Measurements from ENCODE around the gene RHOT2. TPM values are rescaled to one million over a fixed set of nuclear protein-coding genes. Genes with fewer than 3 reads are reported as not detected.

RHOT2 gene
- polyA plus RNA-seq, 1 donor (not counting 4 experiments of a cell fraction or from before 2014, with no cell fraction given): 58.7 TPM

- H3K36me3 ChIP-seq (ENCODE audit: control insufficient read depth in 2 of 2, extremely low read depth in 1 of 2, insufficient read depth in 2 of 2, low read length in 2 of 2): no peaks in the 10 kb centered on the region
- peaks cover 69% of the 10 kb centered on the region for H3K27me3 ChIP-seq (ENCODE audit: control insufficient read depth, extremely low read depth, insufficient read depth, low read length)
- dilution Hi-C loops (cut with MboI; ENCODE audit: extremely low pct_ligation_motif_present, low sequenced_read_pairs): no loop called here
- no peak overlapping the region for H3K9ac ChIP-seq (ENCODE audit: control insufficient read depth, extremely low read depth, insufficient read depth, low read length)
- H4K20me1 ChIP-seq (ENCODE audit: control insufficient read depth, extremely low read depth, insufficient read depth, low read length): peaks cover 2% of the 10 kb centered on the region
- no peaks in the 10 kb centered on the region for H3K79me2 ChIP-seq (ENCODE audit: control insufficient read depth, insufficient read depth, low read length)
- peaks cover 5% of the 10 kb centered on the region for H3K4me1 ChIP-seq (ENCODE audit: control insufficient read depth, extremely low read depth, insufficient read depth, low read length)
- FAIRE-seq: no peak
- H3K4me2 ChIP-seq (ENCODE audit: control insufficient read depth, extremely low read depth, insufficient read depth, low read depth, low read length): no peak overlapping the region
- no peak overlapping the region for H2AFZ ChIP-seq (ENCODE audit: control insufficient read depth, low read length)
- no peak overlapping the region for H3K27ac ChIP-seq (ENCODE audit: control insufficient read depth, insufficient read depth, low read length)
- no peak for DNase-seq (ENCODE audit: low read depth, low spot score)
- no peak for TF ChIP-seq CTCF (optimal IDR thresholded peaks at IDR 0.05 in 1 of 3, IDR thresholded peaks at IDR 0.05 in 1 of 3, conservative IDR thresholded peaks at IDR 0.05 in 1 of 3; ENCODE audit: extremely low read depth in 1 of 3, insufficient read depth in 2 of 3, low read length in 3 of 3)
- no peak for TF ChIP-seq EZH2 (IDR thresholded peaks at IDR 0.05; ENCODE audit: low read length)
- no peaks in the 10 kb centered on the region for H3K9me3 ChIP-seq (ENCODE audit: control insufficient read depth, low read depth, low read length)
- no peaks in the 10 kb centered on the region for H3K9me1 ChIP-seq (ENCODE audit: control insufficient read depth, extremely low read depth, insufficient read depth, low read length)
- no peak overlapping the region for H3K4me3 ChIP-seq (ENCODE audit: control insufficient read depth in 2 of 3, extremely low read depth in 1 of 3, insufficient read depth in 2 of 3, low read depth in 1 of 3, low read length in 3 of 3)
Measured at GRCh38 chr16:708959-709358, 41.0 kb downstream of the RHOT2 start.

DNA sequence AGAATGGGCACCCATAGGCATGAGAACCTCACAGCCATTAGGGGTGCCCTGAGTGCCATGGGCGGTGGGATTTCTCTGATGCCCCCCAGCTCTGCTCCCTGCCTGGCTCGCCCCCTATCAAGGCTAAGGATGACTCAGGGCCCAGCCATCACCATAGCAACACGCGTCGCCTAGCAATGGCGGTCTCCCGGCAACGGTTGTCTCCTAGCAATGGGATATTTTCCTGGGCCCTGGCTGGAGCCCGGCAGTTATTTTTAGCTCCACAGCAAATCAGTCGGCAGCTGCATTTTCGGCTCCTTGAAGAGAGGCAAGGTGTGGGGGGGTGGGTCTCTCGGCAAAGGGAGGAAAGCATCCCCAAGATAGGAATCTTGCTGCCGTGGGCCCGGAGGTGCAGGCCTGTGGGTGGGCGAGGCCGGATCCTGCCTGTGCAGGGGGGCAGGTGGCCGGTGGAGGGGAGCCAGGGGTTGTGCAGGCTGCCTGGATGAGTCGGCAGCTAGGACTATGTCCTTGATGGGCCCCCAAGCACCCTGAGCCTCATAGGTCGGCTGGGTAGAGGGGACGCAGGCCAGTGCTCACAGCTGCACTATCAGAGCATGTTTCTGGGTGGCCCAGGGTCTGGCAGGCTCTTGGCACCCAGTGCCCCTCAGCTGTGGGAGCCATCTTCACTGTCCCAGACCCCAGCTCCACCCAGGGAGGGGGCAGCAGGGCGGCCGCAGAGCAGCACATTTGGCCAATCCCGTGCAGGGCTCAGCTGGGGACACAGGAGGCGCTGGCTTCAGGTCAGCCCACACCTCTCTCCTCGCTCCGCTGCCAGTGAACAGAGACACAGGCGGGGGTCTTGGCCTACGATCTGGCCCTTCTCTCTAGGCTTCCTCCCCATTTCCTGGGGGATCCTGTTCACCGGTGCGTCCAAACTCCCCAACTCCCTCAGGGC is 41.9 kb downstream of the RHOT2 start:
- Histone ChIP-seq H3K9ac (ENCODE audit: control insufficient read depth, extremely low read depth, insufficient read depth, low read length) (no peak overlapping the region), H3K4me3 (ENCODE audit: control insufficient read depth in 2 of 3, extremely low read depth in 1 of 3, insufficient read depth in 2 of 3, low read depth in 1 of 3, low read length in 3 of 3) (no peak overlapping the region), H3K27me3 (ENCODE audit: control insufficient read depth, extremely low read depth, insufficient read depth, low read length) (peaks cover 60% of the 10 kb centered on the region), H3K9me1 (ENCODE audit: control insufficient read depth, extremely low read depth, insufficient read depth, low read length) (no peaks in the 10 kb centered on the region), H3K9me3 (ENCODE audit: control insufficient read depth, low read depth, low read length) (no peaks in the 10 kb centered on the region), H3K36me3 (ENCODE audit: control insufficient read depth in 2 of 2, extremely low read depth in 1 of 2, insufficient read depth in 2 of 2, low read length in 2 of 2) (no peaks in the 10 kb centered on the region), H3K4me2 (ENCODE audit: control insufficient read depth, extremely low read depth, insufficient read depth, low read depth, low read length) (no peak overlapping the region), H3K79me2 (ENCODE audit: control insufficient read depth, insufficient read depth, low read length) (no peaks in the 10 kb centered on the region), H3K27ac (ENCODE audit: control insufficient read depth, insufficient read depth, low read length) (no peak overlapping the region), H2AFZ (ENCODE audit: control insufficient read depth, low read length) (no peak overlapping the region), H3K4me1 (ENCODE audit: control insufficient read depth, extremely low read depth, insufficient read depth, low read length) (peaks cover 12% of the 10 kb centered on the region), H4K20me1 (ENCODE audit: control insufficient read depth, extremely low read depth, insufficient read depth, low read length) (peaks cover 2% of the 10 kb centered on the region)
- no peak for FAIRE-seq
- DNase-seq (ENCODE audit: low read depth, low spot score): no peak
- TF ChIP-seq CTCF (optimal IDR thresholded peaks at IDR 0.05 in 1 of 3, IDR thresholded peaks at IDR 0.05 in 1 of 3, conservative IDR thresholded peaks at IDR 0.05 in 1 of 3; ENCODE audit: extremely low read depth in 1 of 3, insufficient read depth in 2 of 3, low read length in 3 of 3) (no peak), EZH2 (IDR thresholded peaks at IDR 0.05; ENCODE audit: low read length) (no peak)
- dilution Hi-C loops (cut with MboI; ENCODE audit: extremely low pct_ligation_motif_present, low sequenced_read_pairs): no loop called here

Data from keratinocyte (primary cell).